Heart right ventricle (tissue), 16 donors: ENCODE measurements around the gene PIWIL1. TPM values are rescaled to one million over a fixed set of nuclear protein-coding genes. Genes with fewer than 3 reads are reported as not detected.

Experiments used
- ATAC-seq, 8 donors: fragments of 200-7000 bp; cut with Tn5 transposase; one replicate each; pipeline ENCODE4 v1.9.1; 2020; ENCODE audit warnings: mild to moderate bottlenecking in 8 of 8, moderate library complexity in 8 of 8, moderate number of reproducible peaks in 1 of 8
- DNase-seq, 2 donors: peaks; one replicate each; pipeline ENCODE4 v3.0.0-alpha.2; 2020
- H3K27ac ChIP-seq, 10 donors: fragments of 200-600 bp; sonication (generic) in 2 of 10; one replicate each; pipeline versions ENCODE4 v1.5.0 to v1.8.0; 2020 to 2022; ENCODE audit warnings: mild to moderate bottlenecking in 3 of 10
- H3K27me3 ChIP-seq, 7 donors: fragments of 200-600 bp; one replicate each; pipeline ENCODE4 v1.8.0; 2021 to 2022; ENCODE audit warnings: mild to moderate bottlenecking in 2 of 7
- H3K36me3 ChIP-seq, 9 donors: fragments of 200-600 bp; sonication (generic) in 1 of 9; one replicate each; pipeline versions ENCODE4 v1.5.0 to v1.8.0; 2020 to 2022; ENCODE audit warnings: mild to moderate bottlenecking in 2 of 9
- H3K4me1 ChIP-seq, 9 donors: fragments of 200-600 bp; sonication (generic) in 1 of 9; one replicate each; pipeline versions ENCODE4 v1.5.0 to v1.8.0; 2020 to 2022; ENCODE audit warnings: mild to moderate bottlenecking in 4 of 9
- H3K4me3 ChIP-seq, 10 donors: fragments of 200-600 bp; sonication (generic) in 2 of 10; one replicate each; pipeline versions ENCODE4 v1.5.0 to v1.8.0; 2020 to 2022; ENCODE audit warnings: mild to moderate bottlenecking in 7 of 10, moderate library complexity in 2 of 10
- H3K9me3 ChIP-seq, 11 donors: fragments of 200-600 bp in 10 of 11; sonication (generic) in 2 of 11; one replicate each; pipeline versions ENCODE4 v1.5.0 to v1.8.0; 2013 to 2022; ENCODE audit warnings: mild to moderate bottlenecking in 2 of 11, control low read depth in 1 of 11, moderate library complexity in 1 of 11
- CTCF ChIP-seq, 9 donors: fragments of 200-600 bp; sonication (generic) in 2 of 9; IDR thresholded peaks; one replicate each; pipeline versions ENCODE4 v1.5.0 to v1.8.0; 2021 to 2022; ENCODE audit warnings: antibody characterized with exemption in 9 of 9, mild to moderate bottlenecking in 5 of 9, moderate library complexity in 1 of 9
- WGBS, 2 donors: extraction: QIAGEN DNeasy Blood & Tissue Kit; methylation state at CpG; one replicate each; pipeline ENCODE4 v1.1.7; 2013; ENCODE audit warnings: inconsistent platforms in 1 of 2; 5-methylcytosine and 5-hydroxymethylcytosine counted together
- intact Hi-C, 10 donors: fragments of 100-400 bp; cut with DNase I; formaldehyde crosslinking; loops; one replicate each; pipeline versions ENCODE4 v1.11.1 to v1.14.2; 2022
- polyA plus RNA-seq, 2 donors: library from polyadenylated mRNA; stranded (reverse); fragments of 200-250 nt; gene quantifications; one replicate each; pipeline ENCODE4 v1.2.3, GENCODE V29; 2013
- total RNA-seq, 10 donors: library from RNA; stranded (reverse); fragmentation: NEBNext Ultra II Directional in 3 of 10; extraction: Animal tissue kit (Norgen Biotek cat#: 25700) in 3 of 10; gene quantifications; one replicate each; pipeline versions ENCODE4 v1.2.1 to v1.2.4, GENCODE V29; 2021 to 2023
- donor health status: Arrhythmogenic right ventricular cardiomyopathy.
- donor health status: ischemic (EF 13 %, LVEDD 7.1; RV severe dilation, severe dysfunction).
- donor health status: healthy with polysubstance abuse.
- donor health status: DM: no; HTN: yes; CAD: no.
- donor health status: DM: no; HTN: no; CAD: no.
- donor health status: ischemic (EF 25% LVEDD 6.9; RV normal size, moderate dysfunction).
- donor health status: ischemic (EF 25% LVEDD 5.7; RV mildly dilated, moderate dysfunction).
- donor health status: healthy.
- donor health status: DM: yes; HTN: yes; CAD: no.
- donor health status: Ischemic cardiomyopathy.
- donor health status: ischemic (EF 35%, LVEDD 5.7; RV mildly dilated, moderate dysfunction).
- donor health status: nonischemic (EF 11% LVEDD 7.7; RV severe dilation, severe dysfunction).
- donor health status: DM: yes; HTN: yes; CAD: no.
- donor health status: PGD.
- donor health status: ischemic (EF 29% LVEDD 5.4; RV normal size, mild dysfunction).
- donor health status: nonischemic (EF 23%, LVEDD 6.1; RV moderate dilation, normal function).

Gene PIWIL1
- total and polyA plus RNA-seq, 12 donors, result 0.01 TPM; not detected in 11

- ATAC-seq, result no peak
- intact Hi-C loops, result loop anchor here in 2 of 10 donors (5.0 kb wide), 2 partner anchors 279 to 284 kb away; no protein-coding TSS in a partner anchor
- Histone ChIP-seq H3K27ac (no peak overlapping the region), H3K9me3 (no peaks in the 10 kb centered on the region), H3K27me3 (peaks cover 0 to 56% (median 20%) of the 10 kb centered on the region in 7 donors), H3K4me3 (no peak overlapping the region), H3K36me3 (no peaks in the 10 kb centered on the region), H3K4me1 (no peaks in the 10 kb centered on the region)
- no peak for DNase-seq
- WGBS, 2 donors, result 75 to 76% methylated on average over 14 of the region's 14 CpGs
- TF ChIP-seq CTCF (IDR thresholded peaks at IDR 0.05), result no peak
These were observed 6.5 kb upstream of the PIWIL1 start for GRCh38 chr12:130331146-130331545.

GRCh38 chr12:130333341-130333740 is 4.3 kb upstream of the PIWIL1 start:
- H3K27me3 ChIP-seq, result peaks cover 0 to 60% (median 20%) of the 10 kb centered on the region in 7 donors
- 62 to 72% methylated on average over 10 of the region's 10 CpGs for WGBS, 2 donors
- no peaks in the 10 kb centered on the region for H3K4me1 ChIP-seq
- no peak overlapping the region for H3K27ac ChIP-seq
- H3K4me3 ChIP-seq, result no peak overlapping the region
- H3K9me3 ChIP-seq, result no peaks in the 10 kb centered on the region
- ATAC-seq (no peak), DNase-seq (no peak)
- no peak for TF ChIP-seq CTCF (IDR thresholded peaks at IDR 0.05)
- intact Hi-C loops, result loop anchor here in 2 of 10 donors (5.0 kb wide), 2 partner anchors 281 to 286 kb away; no protein-coding TSS in a partner anchor
- no peaks in the 10 kb centered on the region for H3K36me3 ChIP-seq

- no peak for TF ChIP-seq CTCF (IDR thresholded peaks at IDR 0.05)
- WGBS, 2 donors, result 65% methylated on average over 8 of the region's 8 CpGs
- no peak for DNase-seq
- ATAC-seq, result no peak
- peaks cover 5 to 62% (median 22%) of the 10 kb centered on the region in 7 donors for H3K27me3 ChIP-seq
- no peaks in the 10 kb centered on the region for H3K9me3 ChIP-seq
- H3K4me1 ChIP-seq, result peaks cover 0 to 7% (median 0%) of the 10 kb centered on the region in 9 donors
- intact Hi-C loops, result loop anchor here in 5 of 10 donors (2.0 to 5.0 kb wide), 4 partner anchors 282 to 288 kb away; no protein-coding TSS in a partner anchor
- no peak overlapping the region for H3K27ac ChIP-seq
- no peaks in the 10 kb centered on the region for H3K36me3 ChIP-seq
- no peak overlapping the region for H3K4me3 ChIP-seq
These were observed 3.3 kb upstream of the PIWIL1 start for GRCh38 chr12:130334399-130334798.

- WGBS, 2 donors, result 47 to 54% methylated on average over 15 of the region's 15 CpGs
- peaks cover 0 to 7% (median 0%) of the 10 kb centered on the region in 9 donors for H3K4me1 ChIP-seq
- H3K4me3 ChIP-seq, result no peak overlapping the region
- TF ChIP-seq CTCF (IDR thresholded peaks at IDR 0.05), result no peak
- H3K36me3 ChIP-seq, result no peaks in the 10 kb centered on the region
- H3K9me3 ChIP-seq, result no peaks in the 10 kb centered on the region
- ATAC-seq (no peak), DNase-seq (no peak)
- H3K27me3 ChIP-seq, result peaks cover 5 to 66% (median 28%) of the 10 kb centered on the region in 7 donors
- no peak overlapping the region for H3K27ac ChIP-seq
- intact Hi-C loops, result loop anchor here in 9 of 10 donors (1.0 to 5.0 kb wide), 5 partner anchors 283 to 288 kb away; no protein-coding TSS in a partner anchor
These were observed 2.8 kb upstream of the PIWIL1 start for GRCh38 chr12:130334937-130335336.
